ENCODE measurements around the gene CFAP43.
A peak's percentile ranks its signal among the peaks of the same experiment; 100 is the strongest.
"Not testable (repeated sequence)": the region's sequence is repeated elsewhere in the genome, so short reads cannot be mapped to it uniquely, and the experiment has no call there.

The CFAP43 gene

GRCh38 chr10:104223304-104223703 lies 8.9 kb downstream of the CFAP43 start:
- DNase-seq: no peak

- no peak for DNase-seq
These were observed 11.6 kb downstream of the CFAP43 start for GRCh38 chr10:104220522-104220921.

GRCh38 chr10:104218751-104219150 lies 13.4 kb downstream of the CFAP43 start:
- no peak for DNase-seq

- DNase-seq: no peak
These were observed 15.5 kb downstream of the CFAP43 start for GRCh38 chr10:104216631-104217030.

GRCh38 chr10:104209575-104210198 lies 22.5 kb downstream of the CFAP43 start:
- DNase-seq: peak; percentile 13

- no peak for DNase-seq
These were observed 23.4 kb downstream of the CFAP43 start for GRCh38 chr10:104208730-104209129.

GRCh38 chr10:104202231-104202630 lies 29.9 kb downstream of the CFAP43 start:
- DNase-seq: no peak

GRCh38 chr10:104201636-104202035 lies 30.5 kb downstream of the CFAP43 start:
- DNase-seq: no peak

GRCh38 chr10:104199567-104199966 lies 32.6 kb downstream of the CFAP43 start:
- no peak for DNase-seq

- DNase-seq: peak; percentile 60
These were observed 34.8 kb downstream of the CFAP43 start for GRCh38 chr10:104197364-104197763.

- DNase-seq: no peak
These were observed 36.5 kb downstream of the CFAP43 start for GRCh38 chr10:104195706-104196105.

GRCh38 chr10:104193787-104194186 lies 38.4 kb downstream of the CFAP43 start:
- no peak for DNase-seq

- DNase-seq: no peak
These were observed 41.5 kb downstream of the CFAP43 start for GRCh38 chr10:104190695-104191094.

- no peak for DNase-seq
These were observed 48.5 kb downstream of the CFAP43 start for GRCh38 chr10:104183682-104184081.

GRCh38 chr10:104174136-104174535 lies 58.0 kb downstream of the CFAP43 start:
- DNase-seq: not testable (repeated sequence)

- no peak for DNase-seq
These were observed 61.4 kb downstream of the CFAP43 start for GRCh38 chr10:104170610-104171254.

- DNase-seq: no peak
These were observed 76.6 kb downstream of the CFAP43 start for GRCh38 chr10:104155591-104155990.

GRCh38 chr10:104151737-104152136 lies 80.4 kb downstream of the CFAP43 start:
- DNase-seq: no peak

GRCh38 chr10:104150139-104150538 lies 82.0 kb downstream of the CFAP43 start:
- no peak for DNase-seq

GRCh38 chr10:104146882-104147281 lies 85.3 kb downstream of the CFAP43 start:
- no peak for DNase-seq

GRCh38 chr10:104144931-104145330 lies 87.2 kb downstream of the CFAP43 start:
- DNase-seq: no peak

GRCh38 chr10:104143829-104144228 lies 88.3 kb downstream of the CFAP43 start:
- no peak for DNase-seq

GRCh38 chr10:104142081-104142480 lies 90.1 kb downstream of the CFAP43 start:
- DNase-seq: no peak

GRCh38 chr10:104139221-104139620 lies 92.9 kb downstream of the CFAP43 start:
- no peak for DNase-seq

GRCh38 chr10:104138131-104138530 lies 94.0 kb downstream of the CFAP43 start:
- DNase-seq: no peak
